Measurements from ENCODE around the gene DUSP16. TPM values are rescaled to one million over a fixed set of nuclear protein-coding genes. Genes with fewer than 3 reads are reported as not detected.

The DUSP16 gene
- total RNA-seq, 2 donors from 2014 or later = 9.6 to 18.7 TPM

DNA sequence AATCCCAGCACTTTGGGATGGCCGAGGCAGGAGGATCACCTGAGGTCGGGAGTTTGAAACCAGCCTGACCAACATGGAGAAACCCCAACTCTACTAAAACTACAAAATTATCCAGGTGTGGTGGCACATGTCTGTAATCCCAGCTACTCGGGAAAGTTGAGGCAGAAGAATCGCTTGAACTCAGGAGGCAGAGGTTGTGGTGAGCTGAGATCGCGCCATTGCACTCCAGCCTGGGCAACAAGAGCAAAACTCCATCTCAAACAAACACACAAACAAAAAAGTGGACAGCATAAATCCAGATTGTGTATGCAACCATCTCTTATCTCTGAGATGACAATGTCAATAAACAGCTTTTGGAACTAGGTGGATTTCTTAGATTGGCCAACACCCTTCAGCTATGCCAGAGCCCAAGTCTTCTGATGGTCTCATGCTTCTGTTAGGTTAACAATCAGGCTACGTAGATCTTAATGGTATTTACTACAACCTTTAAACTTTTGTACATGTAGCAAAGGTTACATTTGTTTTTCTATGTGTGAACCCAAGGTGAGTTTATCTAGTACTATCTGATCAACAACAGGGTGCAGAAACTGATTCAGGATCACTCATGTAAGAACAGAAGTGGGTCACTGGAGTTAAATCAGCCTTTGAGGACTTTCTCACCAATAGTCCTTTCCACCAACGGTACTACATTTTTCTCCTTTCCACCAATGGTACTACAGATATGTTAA lies 73.7 kb downstream of the DUSP16 start:
- no peaks in the 10 kb centered on the region for H3K4me1 ChIP-seq
- no peak for DNase-seq (ENCODE audit: low spot score)
- H3K4me3 ChIP-seq = no peak overlapping the region
- no peaks in the 10 kb centered on the region for H3K27me3 ChIP-seq
- no peaks in the 10 kb centered on the region for H3K9me3 ChIP-seq
- no peak overlapping the region for H3K27ac ChIP-seq
- TF ChIP-seq, protein P1, sequence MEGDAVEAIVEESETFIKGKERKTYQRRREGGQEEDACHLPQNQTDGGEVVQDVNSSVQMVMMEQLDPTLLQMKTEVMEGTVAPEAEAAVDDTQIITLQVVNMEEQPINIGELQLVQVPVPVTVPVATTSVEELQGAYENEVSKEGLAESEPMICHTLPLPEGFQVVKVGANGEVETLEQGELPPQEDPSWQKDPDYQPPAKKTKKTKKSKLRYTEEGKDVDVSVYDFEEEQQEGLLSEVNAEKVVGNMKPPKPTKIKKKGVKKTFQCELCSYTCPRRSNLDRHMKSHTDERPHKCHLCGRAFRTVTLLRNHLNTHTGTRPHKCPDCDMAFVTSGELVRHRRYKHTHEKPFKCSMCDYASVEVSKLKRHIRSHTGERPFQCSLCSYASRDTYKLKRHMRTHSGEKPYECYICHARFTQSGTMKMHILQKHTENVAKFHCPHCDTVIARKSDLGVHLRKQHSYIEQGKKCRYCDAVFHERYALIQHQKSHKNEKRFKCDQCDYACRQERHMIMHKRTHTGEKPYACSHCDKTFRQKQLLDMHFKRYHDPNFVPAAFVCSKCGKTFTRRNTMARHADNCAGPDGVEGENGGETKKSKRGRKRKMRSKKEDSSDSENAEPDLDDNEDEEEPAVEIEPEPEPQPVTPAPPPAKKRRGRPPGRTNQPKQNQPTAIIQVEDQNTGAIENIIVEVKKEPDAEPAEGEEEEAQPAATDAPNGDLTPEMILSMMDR (IDR thresholded peaks at IDR 0.05) = no peak
- peaks cover 21% of the 10 kb centered on the region for H3K36me3 ChIP-seq

GRCh38 chr12:12488296-12488695 lies 74.4 kb downstream of the DUSP16 start:
- Histone ChIP-seq H3K4me1 (no peaks in the 10 kb centered on the region), H3K4me3 (no peak overlapping the region), H3K36me3 (peaks cover 26% of the 10 kb centered on the region), H3K27me3 (no peaks in the 10 kb centered on the region), H3K27ac (no peak overlapping the region), H3K9me3 (no peaks in the 10 kb centered on the region)
- no peak for DNase-seq (ENCODE audit: low spot score)
- TF ChIP-seq, protein P1 (IDR thresholded peaks at IDR 0.05) = no peak

DNA sequence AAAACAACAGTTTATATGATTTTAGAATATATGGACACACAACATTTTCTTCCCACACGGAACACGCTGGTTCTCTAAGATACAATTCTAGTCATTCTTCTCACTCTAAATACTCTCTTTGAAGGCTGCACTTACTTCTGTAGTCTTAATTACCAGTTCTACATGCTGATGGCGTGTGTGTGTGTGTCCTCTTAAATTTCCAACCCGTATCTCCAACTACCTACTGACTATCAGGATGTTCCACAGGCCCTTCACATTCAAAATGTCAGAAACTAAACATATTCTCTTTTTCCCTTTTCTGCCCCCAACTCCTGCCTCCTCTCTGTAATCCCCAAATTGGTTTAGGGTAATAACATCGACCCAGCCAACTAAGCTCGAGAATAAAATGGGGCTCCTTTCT lies 75.2 kb downstream of the DUSP16 start:
- peaks cover 27% of the 10 kb centered on the region for H3K36me3 ChIP-seq
- H3K27me3 ChIP-seq = no peaks in the 10 kb centered on the region
- TF ChIP-seq, protein P1 (IDR thresholded peaks at IDR 0.05) = no peak

GRCh38 chr12:12486661-12487240 lies 75.9 kb downstream of the DUSP16 start:
- Histone ChIP-seq H3K27ac (no peak overlapping the region), H3K9me3 (no peaks in the 10 kb centered on the region), H3K36me3 (peaks cover 27% of the 10 kb centered on the region), H3K4me1 (no peaks in the 10 kb centered on the region), H3K4me3 (no peak overlapping the region), H3K27me3 (no peaks in the 10 kb centered on the region)
- TF ChIP-seq, protein P1 (IDR thresholded peaks at IDR 0.05) = no peak
- DNase-seq (ENCODE audit: low spot score) = no peak

More for the DNA sequence above, 75.2 kb downstream of the DUSP16 start:
- Histone ChIP-seq H3K27ac (no peak overlapping the region), H3K4me3 (no peak overlapping the region), H3K4me1 (no peaks in the 10 kb centered on the region), H3K9me3 (no peaks in the 10 kb centered on the region)
- DNase-seq (ENCODE audit: low spot score) = no peak

- Histone ChIP-seq H3K36me3 (peaks cover 20% of the 10 kb centered on the region), H3K27me3 (no peaks in the 10 kb centered on the region), H3K27ac (no peak overlapping the region), H3K4me3 (no peak overlapping the region), H3K4me1 (no peaks in the 10 kb centered on the region), H3K9me3 (no peaks in the 10 kb centered on the region)
- TF ChIP-seq, protein P1 (IDR thresholded peaks at IDR 0.05) = no peak
- DNase-seq (ENCODE audit: low spot score) = no peak
These were observed 79.2 kb downstream of the DUSP16 start for GRCh38 chr12:12483438-12483837.

Data from right atrium auricular region (tissue), 2 donors.